Sigmoid colon (tissue), 7 donors: ENCODE data around the gene SATB2. TPM values are rescaled to one million over a fixed set of nuclear protein-coding genes. Genes with fewer than 3 reads are reported as not detected.

Experiments used
- DNase-seq: peaks from one replicate; pipeline ENCODE4 v3.0.0-alpha.2; 2019
- H3K27ac ChIP-seq, 4 donors: fragments of 200-600 bp; sonication (generic); one replicate each; pipeline ENCODE4 v1.5.1; 2016 to 2019; ENCODE audit warnings: mild to moderate bottlenecking in 1 of 4
- H3K27me3 ChIP-seq, 3 donors: fragments of 200-600 bp; sonication (generic); one replicate each; pipeline ENCODE4 v1.5.1; 2019; ENCODE audit warnings: mild to moderate bottlenecking in 1 of 3
- H3K36me3 ChIP-seq, 4 donors: fragments of 200-600 bp; sonication (generic); one replicate each; pipeline ENCODE4 v1.5.1; 2016 to 2019
- H3K4me1 ChIP-seq, 4 donors: fragments of 200-600 bp; sonication (generic); one replicate each; pipeline ENCODE4 v1.5.1; 2017 to 2019
- H3K4me3 ChIP-seq, 4 donors: fragments of 200-600 bp; sonication (generic); one replicate each; pipeline ENCODE4 v1.5.1; 2017 to 2019; ENCODE audit warnings: mild to moderate bottlenecking in 2 of 4, moderate library complexity in 1 of 4
- H3K9me3 ChIP-seq, 4 donors: fragments of 200-600 bp in 3 of 4; sonication (generic) in 3 of 4; one replicate each; pipeline versions ENCODE4 v1.5.1 to v1.6.1; 2013 to 2019
- EP300 ChIP-seq, 4 donors: sonication (generic); formaldehyde crosslinking; IDR thresholded peaks; one replicate each; pipeline ENCODE4 v1.6.1; 2017; ENCODE audit warnings: antibody characterized with exemption in 4 of 4
- POLR2A ChIP-seq, 2 donors: fragments of 450-650 bp; IDR thresholded peaks; one replicate each; pipeline ENCODE4 v1.6.1; 2016; ENCODE audit warnings: antibody characterized with exemption in 2 of 2, mild to moderate bottlenecking in 2 of 2, moderate library complexity in 2 of 2
- POLR2AphosphoS5 ChIP-seq, 4 donors: sonication (generic); formaldehyde crosslinking; IDR thresholded peaks; one replicate each; pipeline ENCODE4 v1.6.1; 2017; ENCODE audit warnings: antibody characterized with exemption in 4 of 4
- WGBS, 2 donors: extraction: QIAGEN DNeasy Blood & Tissue Kit; methylation state at CpG; one replicate each; pipeline ENCODE4 v1.1.7; 2013; 5-methylcytosine and 5-hydroxymethylcytosine counted together
- intact Hi-C: fragments of 100-400 bp; cut with DNase I; formaldehyde crosslinking; loops from one replicate; pipeline ENCODE4 v1.15.1; 2023
- polyA plus RNA-seq, 3 donors: library from polyadenylated mRNA; stranded (reverse); fragments of 200-250 nt; gene quantifications; one replicate each; pipeline ENCODE4 v1.2.3, GENCODE V29; 2013
- total RNA-seq, 4 donors: library from RNA; depleted of rRNA; stranded (reverse); fragments of >200 nt; gene quantifications; one replicate each; pipeline ENCODE4 v1.1.0, GENCODE V29; 2016
- TF ChIP-seq, protein P1 (sequence below), 4 experiments: fragments of 450-650 bp in 3 of 4; fragments of 200-600 bp in 1 of 4; IDR thresholded peaks; one replicate each; pipeline ENCODE4 v1.5.1; 2016 to 2019; ENCODE audit warnings: antibody characterized with exemption in 4 of 4, mild to moderate bottlenecking in 3 of 4, moderate library complexity in 2 of 4
- donor health status: healthy with polysubstance abuse.
- donor health status: Bipolar disorder and iron deficiency.
- donor health status: healthy.

Gene SATB2
- total and polyA plus RNA-seq, 7 donors = 0.95 to 43.7 (median 5.8) TPM

DNA sequence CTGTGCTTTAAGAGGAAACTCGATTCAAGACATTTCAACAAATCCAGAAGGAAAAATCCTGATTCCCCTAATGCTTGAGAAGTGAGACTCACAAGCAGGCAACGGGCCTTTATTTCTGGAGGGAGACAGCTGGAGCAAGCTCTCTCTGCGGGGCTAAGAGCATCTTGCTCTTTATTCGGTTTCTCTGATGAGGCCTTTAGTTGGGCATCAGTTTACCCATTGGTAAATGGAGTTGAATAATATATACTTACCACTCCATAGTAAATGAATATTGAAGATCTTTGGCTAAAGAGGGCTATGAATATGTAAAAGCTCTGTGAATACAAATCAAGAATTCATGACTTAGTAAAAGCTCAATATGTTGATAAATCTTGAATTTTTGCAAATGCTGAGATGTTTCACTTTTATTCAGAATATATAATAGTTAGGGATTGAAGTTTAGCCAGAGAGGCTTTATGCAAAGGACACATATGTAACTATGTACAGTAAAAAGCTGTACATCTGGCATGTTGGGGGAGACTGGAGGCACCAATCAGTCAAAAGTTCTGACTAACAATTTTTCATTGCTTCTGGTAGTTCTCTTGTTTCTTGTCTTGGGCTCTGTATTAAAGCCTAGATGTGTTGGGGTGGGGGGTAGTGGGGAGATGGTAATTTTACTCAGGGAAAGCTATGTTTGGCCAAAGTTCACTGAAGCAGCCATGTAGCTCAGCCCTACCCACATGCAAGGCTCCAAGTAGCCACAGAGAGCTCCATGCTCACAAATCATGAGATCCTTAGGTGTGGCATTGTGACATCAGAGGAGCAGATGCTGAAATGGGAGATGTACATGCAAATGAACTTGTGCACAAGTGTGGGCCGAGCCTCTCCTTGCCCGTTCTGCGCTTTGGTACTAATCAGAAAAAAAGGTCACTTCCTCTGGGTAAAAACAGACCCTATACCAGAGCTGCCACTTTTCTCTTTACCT lies 200.2 kb downstream of the SATB2 start:
- DNase-seq = no peak
- H3K27ac ChIP-seq = no peak overlapping the region
- H3K27me3 ChIP-seq = no peaks in the 10 kb centered on the region
- H3K4me3 ChIP-seq = no peak overlapping the region
- 86 to 89% methylated on average over 7 of the region's 7 CpGs for WGBS, 2 donors
- intact Hi-C loops = no loop called here
- no peaks in the 10 kb centered on the region for H3K36me3 ChIP-seq
- no peaks in the 10 kb centered on the region for H3K9me3 ChIP-seq
- H3K4me1 ChIP-seq = no peaks in the 10 kb centered on the region
- TF ChIP-seq POLR2AphosphoS5 (IDR thresholded peaks at IDR 0.05) (no peak), POLR2A (IDR thresholded peaks at IDR 0.05) (no peak)
- TF ChIP-seq, protein P1, sequence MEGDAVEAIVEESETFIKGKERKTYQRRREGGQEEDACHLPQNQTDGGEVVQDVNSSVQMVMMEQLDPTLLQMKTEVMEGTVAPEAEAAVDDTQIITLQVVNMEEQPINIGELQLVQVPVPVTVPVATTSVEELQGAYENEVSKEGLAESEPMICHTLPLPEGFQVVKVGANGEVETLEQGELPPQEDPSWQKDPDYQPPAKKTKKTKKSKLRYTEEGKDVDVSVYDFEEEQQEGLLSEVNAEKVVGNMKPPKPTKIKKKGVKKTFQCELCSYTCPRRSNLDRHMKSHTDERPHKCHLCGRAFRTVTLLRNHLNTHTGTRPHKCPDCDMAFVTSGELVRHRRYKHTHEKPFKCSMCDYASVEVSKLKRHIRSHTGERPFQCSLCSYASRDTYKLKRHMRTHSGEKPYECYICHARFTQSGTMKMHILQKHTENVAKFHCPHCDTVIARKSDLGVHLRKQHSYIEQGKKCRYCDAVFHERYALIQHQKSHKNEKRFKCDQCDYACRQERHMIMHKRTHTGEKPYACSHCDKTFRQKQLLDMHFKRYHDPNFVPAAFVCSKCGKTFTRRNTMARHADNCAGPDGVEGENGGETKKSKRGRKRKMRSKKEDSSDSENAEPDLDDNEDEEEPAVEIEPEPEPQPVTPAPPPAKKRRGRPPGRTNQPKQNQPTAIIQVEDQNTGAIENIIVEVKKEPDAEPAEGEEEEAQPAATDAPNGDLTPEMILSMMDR (IDR thresholded peaks at IDR 0.05) = no peak

GRCh38 chr2:199230091-199230490 lies 227.6 kb downstream of the SATB2 start:
- no peaks in the 10 kb centered on the region for H3K27me3 ChIP-seq
- TF ChIP-seq, protein P1 (IDR thresholded peaks at IDR 0.05) = no peak
- TF ChIP-seq POLR2AphosphoS5 (IDR thresholded peaks at IDR 0.05) (no peak), POLR2A (IDR thresholded peaks at IDR 0.05) (no peak), EP300 (IDR thresholded peaks at IDR 0.05) (no peak)
- no peaks in the 10 kb centered on the region for H3K4me1 ChIP-seq
- DNase-seq = no peak
- H3K36me3 ChIP-seq = no peaks in the 10 kb centered on the region
- WGBS, 2 donors = 86 to 91% methylated on average over 3 of the region's 3 CpGs
- intact Hi-C loops = no loop called here
- no peak overlapping the region for H3K4me3 ChIP-seq
- H3K27ac ChIP-seq = no peak overlapping the region
- H3K9me3 ChIP-seq = peaks cover 0 to 3% (median 0%) of the 10 kb centered on the region in 4 donors

DNA sequence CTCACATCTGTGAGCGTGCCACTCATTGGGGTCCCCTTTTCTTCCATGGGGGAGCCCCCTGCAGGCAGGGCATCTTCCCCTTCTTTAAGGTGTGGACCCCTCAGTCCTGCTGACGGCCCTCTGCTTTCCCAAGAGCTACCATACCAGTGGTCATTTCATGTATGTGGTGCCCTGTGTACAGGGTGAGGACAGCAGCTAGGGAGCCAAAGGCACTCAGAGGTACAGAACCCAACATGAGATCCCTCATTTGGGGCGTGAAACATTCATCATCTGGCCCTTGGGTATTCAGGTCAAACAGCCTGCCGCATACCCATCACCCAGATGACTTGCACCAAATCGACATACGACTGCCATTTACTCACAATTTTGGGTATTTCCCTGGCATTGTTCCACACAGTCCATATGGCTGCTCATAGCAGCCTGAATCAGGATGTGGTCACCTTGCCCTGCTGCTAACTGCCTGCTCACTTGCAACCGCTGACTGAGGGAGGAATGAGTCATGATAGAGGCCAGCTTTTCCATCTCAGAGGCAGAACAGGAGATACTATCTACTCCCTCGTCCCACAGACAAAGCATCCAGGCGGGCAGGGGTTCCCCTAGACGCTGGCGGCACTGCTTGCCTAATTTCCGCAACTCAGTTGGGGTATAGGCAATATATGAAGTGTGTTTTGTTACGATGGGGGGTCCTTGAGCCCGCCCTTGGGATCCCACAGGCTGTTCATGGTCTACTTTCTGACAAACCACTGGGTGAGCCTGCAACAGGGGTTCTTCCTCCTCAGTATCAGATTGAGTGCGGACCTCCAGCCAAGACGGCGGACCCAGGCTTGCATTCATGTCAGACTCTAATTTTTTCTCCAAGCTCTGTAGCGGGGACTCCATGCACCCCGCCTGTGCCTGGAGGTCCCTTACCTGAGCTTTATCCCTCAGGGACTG lies 228.6 kb downstream of the SATB2 start:
- no peak for TF ChIP-seq EP300 (IDR thresholded peaks at IDR 0.05)
- no peak for TF ChIP-seq POLR2A (IDR thresholded peaks at IDR 0.05)
- no peak for TF ChIP-seq POLR2AphosphoS5 (IDR thresholded peaks at IDR 0.05)
- TF ChIP-seq, protein P1 (IDR thresholded peaks at IDR 0.05) = no peak
- no peak overlapping the region for H3K27ac ChIP-seq
- intact Hi-C loops = no loop called here
- H3K9me3 ChIP-seq = peaks cover 0 to 3% (median 0%) of the 10 kb centered on the region in 4 donors
- H3K4me3 ChIP-seq = no peak overlapping the region
- 90 to 93% methylated on average over 19 of the region's 19 CpGs for WGBS, 2 donors
- H3K36me3 ChIP-seq = no peaks in the 10 kb centered on the region
- H3K27me3 ChIP-seq = no peaks in the 10 kb centered on the region
- H3K4me1 ChIP-seq = no peaks in the 10 kb centered on the region
- no peak for DNase-seq

- TF ChIP-seq POLR2A (IDR thresholded peaks at IDR 0.05) (no peak), EP300 (IDR thresholded peaks at IDR 0.05) (no peak), POLR2AphosphoS5 (IDR thresholded peaks at IDR 0.05) (no peak)
- TF ChIP-seq, protein P1 (IDR thresholded peaks at IDR 0.05) = no peak
- H3K36me3 ChIP-seq = no peaks in the 10 kb centered on the region
- no peak for DNase-seq
- no peaks in the 10 kb centered on the region for H3K27me3 ChIP-seq
- H3K4me1 ChIP-seq = no peaks in the 10 kb centered on the region
- H3K9me3 ChIP-seq = peaks cover 0 to 3% (median 0%) of the 10 kb centered on the region in 4 donors
- H3K27ac ChIP-seq = no peak overlapping the region
- 89 to 90% methylated on average over 6 of the region's 6 CpGs for WGBS, 2 donors
- H3K4me3 ChIP-seq = no peak overlapping the region
- intact Hi-C loops = no loop called here
These were observed 233.9 kb downstream of the SATB2 start for GRCh38 chr2:199223791-199224190.
